Fibroblast of the aortic adventitia (primary cell): ENCODE measurements around the gene DNAH8. TPM values are rescaled to one million over a fixed set of nuclear protein-coding genes. Genes with fewer than 3 reads are reported as not detected.

Experiments
- DNase-seq: peaks from one replicate; pipeline ENCODE4 v3.0.0-alpha.2; 2010; ENCODE audit warnings: low read depth
- H3K4me3 ChIP-seq: 2 replicates; pipeline ENCODE4 v1.5.1; 2011; ENCODE audit warnings: low read depth, mild to moderate bottlenecking, control low read depth, low read length, moderate library complexity
- CTCF ChIP-seq: IDR thresholded peaks from 2 replicates; pipeline ENCODE4 v1.5.1; 2011; ENCODE audit warnings: mild to moderate bottlenecking, low read length, control low read depth, inconsistent platforms; ENCODE audit not compliant: insufficient read depth
- total RNA-seq: library from RNA; depleted of rRNA; stranded (reverse); fragments of >200 nt; gene quantifications from 2 replicates; pipeline ENCODE4 v1.2.3, GENCODE V29; 2012; ENCODE audit warnings: low replicate concordance

The DNAH8 gene
- total RNA-seq, 1 donor = not detected

GRCh38 chr6:38901802-38902522, 186.9 kb downstream of the DNAH8 start:
- H3K4me3 ChIP-seq = no peak overlapping the region
- DNase-seq = no peak
- TF ChIP-seq CTCF = no peak

- H3K4me3 ChIP-seq = no peak overlapping the region
- no peak for DNase-seq
- no peak for TF ChIP-seq CTCF
Measured at GRCh38 chr6:38906582-38906981, 191.5 kb downstream of the DNAH8 start.

GRCh38 chr6:38907264-38907663, 192.2 kb downstream of the DNAH8 start:
- H3K4me3 ChIP-seq = no peak overlapping the region
- no peak for DNase-seq
- no peak for TF ChIP-seq CTCF

GRCh38 chr6:38909015-38909730, 194.1 kb downstream of the DNAH8 start:
- DNase-seq = no peak
- TF ChIP-seq CTCF = no peak
- H3K4me3 ChIP-seq = no peak overlapping the region

- TF ChIP-seq CTCF = no peak
- no peak for DNase-seq
- H3K4me3 ChIP-seq = no peak overlapping the region
Measured at GRCh38 chr6:38910207-38910606, 195.1 kb downstream of the DNAH8 start.

GRCh38 chr6:38912378-38912777, 197.3 kb downstream of the DNAH8 start:
- no peak for DNase-seq
- TF ChIP-seq CTCF = no peak
- H3K4me3 ChIP-seq = no peak overlapping the region
